SIG-M5 treated with dmso at 0.1 percent for 504 hours (cell line): Measurements from ENCODE around the gene CHST3.
"Not testable (repeated sequence)": the region's sequence is repeated elsewhere in the genome, so short reads cannot be mapped to it uniquely, and the experiment has no call there.

Experiments
- DNase-seq: peaks from one replicate; lab custom pipeline; 2025; ENCODE audit not compliant: unreplicated experiment; lab: John Stamatoyannopoulos, UW

The CHST3 gene

DNA sequence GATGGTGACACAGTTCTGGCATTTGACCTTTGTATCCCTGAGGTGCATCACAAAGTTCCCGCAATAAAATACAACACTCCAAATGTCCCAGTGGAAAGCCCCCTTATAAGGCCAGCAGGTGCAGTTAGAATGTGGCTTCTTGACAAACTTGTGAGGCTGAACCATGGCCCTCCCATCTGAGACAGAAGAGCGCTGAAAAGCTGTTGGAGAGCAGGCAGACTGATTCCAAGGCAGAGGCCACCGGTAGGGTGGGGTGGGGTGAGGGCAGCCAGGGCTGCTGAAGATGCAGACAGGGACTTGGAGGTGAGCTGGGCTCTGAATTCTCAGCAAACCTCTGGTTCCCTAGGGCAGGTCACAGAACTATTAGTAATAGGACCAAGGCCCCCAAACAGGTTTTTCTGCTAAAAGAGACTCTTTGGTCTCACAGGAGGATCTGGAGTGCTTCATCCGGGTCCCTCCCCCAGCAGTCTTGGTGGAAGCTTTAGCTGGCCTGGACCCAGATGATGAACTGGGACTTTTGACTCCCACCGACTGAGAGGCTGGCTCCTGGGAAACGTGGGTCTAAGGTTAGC lies 15.6 kb upstream of the CHST3 start:
- peak; percentile 17 for DNase-seq

DNA sequence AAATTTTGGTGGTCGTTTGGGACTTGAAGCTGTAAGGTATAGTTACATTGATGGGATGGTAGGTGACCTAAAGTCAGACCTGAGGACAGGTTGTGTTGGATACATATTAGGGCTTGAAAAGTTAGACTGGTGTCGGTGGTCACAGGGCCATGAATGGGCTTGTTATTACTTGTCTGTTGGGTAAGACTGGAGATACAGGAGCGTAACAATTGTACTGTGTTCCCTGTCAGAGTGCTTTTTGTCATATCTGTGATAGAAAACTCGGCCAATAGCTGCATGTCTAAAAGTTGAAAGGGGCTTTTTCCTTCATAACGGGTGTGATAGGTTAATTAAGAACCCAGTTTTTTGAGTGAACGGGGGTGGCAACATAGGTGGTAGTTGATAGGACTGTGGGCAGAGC lies 13.5 kb upstream of the CHST3 start:
- DNase-seq = no peak

DNA sequence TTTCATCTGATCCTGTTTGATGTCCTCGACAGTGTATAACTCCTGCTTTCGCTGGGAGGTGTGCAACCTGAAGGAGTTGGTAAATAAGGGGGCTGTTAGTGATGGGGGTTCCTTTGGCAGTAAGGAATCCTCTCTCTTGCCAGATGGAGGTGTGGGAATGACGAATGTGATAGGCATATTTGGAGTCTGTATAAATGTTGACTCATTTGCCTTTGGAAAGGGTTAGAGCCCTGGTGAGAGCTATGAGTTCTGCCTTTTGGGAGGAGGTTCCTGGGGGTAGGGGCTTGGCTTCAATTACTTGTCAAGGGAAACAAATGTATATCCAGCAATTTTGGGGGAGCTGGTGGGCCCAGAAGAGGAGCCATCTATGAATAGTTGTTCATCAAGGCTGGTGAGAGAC lies 11.4 kb upstream of the CHST3 start:
- DNase-seq = no peak

DNA sequence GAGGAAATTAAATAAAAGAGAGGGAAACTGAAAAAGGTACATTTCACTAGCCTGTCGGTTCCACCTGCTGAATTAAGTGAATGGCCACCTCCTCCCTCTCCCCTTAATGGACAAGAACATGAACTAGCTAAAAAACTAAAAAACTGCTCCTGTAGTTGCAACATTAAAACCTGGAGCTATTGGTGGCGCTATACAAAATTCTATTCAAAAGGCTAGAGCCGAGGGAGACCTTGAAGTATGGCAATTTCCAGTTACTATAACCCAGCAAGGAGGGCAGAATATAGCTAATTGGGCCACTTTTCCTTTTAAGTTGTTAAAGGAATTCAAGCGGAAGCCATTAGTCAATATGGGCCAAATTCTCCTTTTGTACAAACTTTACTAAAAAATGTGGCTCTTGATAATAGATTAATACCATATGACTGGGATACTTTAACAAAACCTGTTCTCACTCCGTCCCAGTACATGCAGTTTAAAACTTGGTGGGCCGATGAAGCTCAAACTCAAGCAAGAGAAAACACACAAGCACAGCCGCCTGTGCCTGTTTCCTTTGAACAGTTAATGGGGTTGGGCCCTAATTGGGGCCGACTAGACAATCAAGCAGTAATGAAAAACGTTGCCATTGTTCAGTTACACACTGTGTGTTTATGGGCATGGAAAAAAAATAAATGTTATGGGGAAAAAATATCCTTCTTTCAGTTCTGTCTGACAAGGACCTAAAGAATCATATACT lies 6.5 kb upstream of the CHST3 start:
- DNase-seq = no peak

DNA sequence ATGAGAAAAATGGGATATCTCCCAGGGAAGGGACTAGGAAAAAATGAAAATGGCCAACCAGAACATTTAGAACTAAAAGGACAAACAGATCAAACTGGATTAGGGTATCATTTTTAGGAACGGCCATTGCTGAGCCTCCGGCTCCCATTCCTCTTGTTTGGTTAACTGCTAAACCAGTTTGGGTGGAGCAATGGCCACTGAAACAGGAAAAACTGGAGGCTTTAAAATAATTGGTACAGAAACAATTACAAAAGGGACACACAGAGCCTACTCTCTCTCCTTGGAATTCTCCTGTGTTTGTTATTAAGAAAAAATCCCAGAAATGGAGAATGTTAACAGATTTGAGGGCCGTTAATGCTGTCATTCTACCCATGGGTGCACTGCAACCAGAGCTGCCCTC lies 4.7 kb upstream of the CHST3 start:
- no peak for DNase-seq

DNA sequence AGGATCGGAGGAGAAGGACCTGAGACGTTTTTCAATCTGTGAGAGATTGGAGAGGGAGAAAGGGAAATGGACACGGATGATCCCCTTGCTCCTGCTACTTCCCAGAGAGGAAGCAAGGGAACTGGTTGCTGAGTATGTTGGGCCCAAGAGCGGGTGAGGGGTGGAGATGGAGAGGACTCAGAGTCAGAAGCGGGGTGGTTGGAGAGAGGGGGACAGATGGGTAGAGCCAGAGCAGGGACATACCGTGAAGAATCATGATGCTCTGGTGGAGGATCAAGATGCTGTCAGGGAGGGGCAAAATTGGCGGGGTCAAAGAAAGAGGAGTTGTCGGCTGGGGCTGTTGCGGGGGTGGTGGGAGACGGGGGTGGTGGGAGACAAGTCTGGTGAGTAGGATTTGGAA lies 2.4 kb upstream of the CHST3 start:
- DNase-seq = no peak

DNA sequence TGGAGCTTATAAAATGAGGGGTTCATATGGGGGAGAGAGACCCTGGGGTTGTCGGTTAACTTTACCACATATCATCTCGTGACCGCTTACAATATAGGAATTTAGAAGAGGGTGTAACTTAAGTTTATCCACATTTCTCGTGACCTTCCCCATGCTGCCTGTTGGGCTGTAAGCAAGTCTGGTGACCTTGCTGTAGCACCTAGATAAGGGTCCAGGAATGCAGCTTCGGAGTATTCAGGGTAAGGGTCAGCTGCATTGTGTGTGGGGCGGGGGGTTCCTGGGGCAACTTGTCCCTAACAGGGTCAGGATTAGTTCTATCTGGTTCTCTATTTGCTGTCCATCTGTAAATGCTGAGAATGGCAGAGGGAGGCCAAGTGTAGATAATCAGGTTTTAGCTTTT lies 1.3 kb upstream of the CHST3 start:
- DNase-seq = no peak

DNA sequence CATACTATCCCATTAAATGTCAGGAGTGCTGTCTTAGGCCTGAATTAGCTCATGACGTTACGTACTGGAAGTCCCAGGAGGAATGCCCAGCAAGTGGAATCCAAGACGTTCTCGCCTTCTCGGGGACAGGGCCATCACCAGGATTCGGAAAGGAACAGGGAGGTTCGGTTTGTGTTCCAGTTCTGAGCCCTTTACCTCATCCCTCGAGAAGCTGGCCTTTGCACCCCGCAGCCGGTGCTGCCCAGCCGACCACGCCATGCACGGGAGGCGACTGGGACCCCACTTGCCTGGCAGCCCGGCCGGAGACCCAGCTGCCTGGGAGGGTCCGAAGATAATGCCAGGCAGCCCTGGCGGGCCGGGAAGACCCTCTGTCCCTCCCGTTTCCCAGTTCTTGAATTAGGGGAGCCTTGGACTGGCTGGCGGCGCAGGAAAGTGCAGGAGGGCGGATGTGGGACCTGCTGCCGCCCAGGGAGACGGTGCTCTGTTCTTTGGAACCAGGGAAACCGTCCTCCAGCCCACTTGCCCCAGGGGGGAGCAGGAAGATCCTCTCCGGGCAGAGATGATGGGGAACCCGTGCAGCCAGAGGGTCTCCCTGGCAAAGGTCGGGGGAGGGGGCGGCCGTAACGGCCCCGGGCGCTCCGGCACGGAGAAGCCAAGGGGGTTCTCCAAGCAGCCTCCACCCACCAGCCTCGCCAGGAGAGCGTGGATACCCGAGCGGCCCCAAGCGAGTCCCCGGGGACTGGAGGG lies 671 bp upstream of the CHST3 start:
- DNase-seq = no peak

DNA sequence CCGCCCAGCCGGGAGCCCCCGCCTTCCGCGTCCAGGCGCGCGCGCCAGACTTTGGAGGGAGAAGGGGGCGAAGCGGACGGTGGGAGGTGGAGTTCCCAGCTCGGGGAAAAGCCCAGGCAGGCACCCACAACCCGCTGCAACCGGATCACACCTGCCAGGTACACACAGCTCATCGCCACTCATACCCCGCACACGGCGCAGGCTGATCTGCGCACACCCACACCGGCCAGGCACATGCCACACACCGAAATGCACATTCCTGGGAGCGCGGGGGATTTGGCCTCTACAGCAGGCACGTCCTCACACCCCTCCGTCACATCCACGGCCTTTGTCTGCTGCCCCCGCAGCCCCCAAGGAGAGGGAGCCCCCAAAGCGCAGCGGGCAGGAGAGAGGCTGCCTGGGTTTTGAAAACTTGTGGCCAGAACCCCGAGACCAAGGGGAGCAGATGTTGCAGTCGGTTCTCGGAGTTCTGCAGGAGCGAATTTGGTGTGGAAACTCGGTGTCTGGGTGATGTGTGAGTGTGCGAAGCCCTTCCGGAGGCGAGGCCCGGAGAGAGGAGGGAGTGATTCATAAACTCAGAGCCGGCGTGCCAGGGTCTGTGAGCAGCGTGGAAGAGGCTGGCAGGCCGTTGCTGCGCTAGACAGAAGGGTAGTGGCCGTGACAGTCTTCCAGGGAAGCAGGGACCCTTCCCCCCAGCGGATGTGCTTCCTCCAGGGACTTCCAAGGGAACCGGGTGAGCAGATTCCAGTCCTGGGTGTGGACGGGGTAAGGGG lies 734 bp downstream of the CHST3 start:
- no peak for DNase-seq

DNA sequence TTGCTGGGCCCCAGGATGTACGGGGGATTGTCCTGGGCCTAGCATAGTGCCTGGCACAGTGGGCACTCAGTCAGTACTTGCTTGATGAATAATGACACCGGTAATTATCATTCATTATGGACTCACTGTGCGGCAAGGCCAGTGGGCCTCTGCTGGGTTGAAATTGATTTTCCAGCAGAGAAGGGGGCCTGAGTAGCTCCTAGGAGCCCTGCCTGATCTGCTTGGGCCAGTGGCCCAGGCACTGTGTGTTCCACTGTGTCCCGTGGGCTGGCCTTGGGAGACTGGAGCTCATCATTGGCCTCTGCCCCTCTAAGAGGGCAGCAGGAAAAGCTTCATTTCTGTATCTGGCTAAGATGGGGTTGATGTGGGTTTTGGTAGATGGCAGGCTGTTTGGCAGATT lies 1.4 kb downstream of the CHST3 start:
- DNase-seq = no peak

DNA sequence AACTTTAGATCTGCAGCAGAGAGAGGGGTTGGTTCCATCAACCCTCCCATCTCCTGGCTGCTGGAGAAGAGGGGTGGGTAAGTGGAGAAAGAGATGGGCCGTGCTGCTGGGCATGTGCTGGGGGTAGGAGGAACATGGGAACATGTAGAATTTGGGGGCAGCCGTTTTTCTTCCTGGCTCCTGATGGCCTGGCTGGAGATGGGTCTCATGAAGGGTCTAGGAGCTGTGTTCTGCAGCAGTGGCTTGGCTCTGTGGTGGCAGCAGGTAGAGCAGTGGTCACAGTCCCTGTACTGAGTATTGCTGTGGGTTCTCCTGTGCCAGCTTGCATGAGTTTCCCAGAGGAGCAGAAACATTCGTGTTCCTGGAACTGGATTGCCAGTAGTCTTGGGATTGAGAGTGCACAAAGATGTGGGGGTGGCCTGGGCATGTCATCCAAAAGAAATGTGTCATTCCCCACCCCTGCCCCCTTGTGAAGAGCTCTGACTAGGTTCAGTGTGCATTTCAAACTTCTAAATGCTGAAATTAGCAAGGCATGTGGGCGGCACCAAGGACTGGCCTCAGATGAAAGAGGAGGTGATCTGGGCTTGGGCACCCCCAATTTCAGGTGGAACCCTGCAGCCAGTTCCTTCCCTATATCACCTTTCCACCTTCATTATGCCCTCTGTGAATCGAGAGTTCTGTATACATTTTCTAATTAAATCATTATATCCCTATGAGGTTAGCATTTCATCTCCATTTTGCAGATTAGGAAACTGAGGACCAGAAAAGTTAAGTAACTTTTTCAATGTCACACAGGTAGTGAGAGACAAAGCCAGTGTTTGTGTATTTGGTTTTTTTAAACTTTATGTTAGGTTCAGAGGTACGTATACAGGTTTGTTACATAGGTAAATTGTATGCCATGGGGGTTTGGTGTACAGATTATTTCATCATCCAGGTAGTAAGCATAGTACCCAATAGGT lies 2.1 kb downstream of the CHST3 start:
- DNase-seq = no peak

DNA sequence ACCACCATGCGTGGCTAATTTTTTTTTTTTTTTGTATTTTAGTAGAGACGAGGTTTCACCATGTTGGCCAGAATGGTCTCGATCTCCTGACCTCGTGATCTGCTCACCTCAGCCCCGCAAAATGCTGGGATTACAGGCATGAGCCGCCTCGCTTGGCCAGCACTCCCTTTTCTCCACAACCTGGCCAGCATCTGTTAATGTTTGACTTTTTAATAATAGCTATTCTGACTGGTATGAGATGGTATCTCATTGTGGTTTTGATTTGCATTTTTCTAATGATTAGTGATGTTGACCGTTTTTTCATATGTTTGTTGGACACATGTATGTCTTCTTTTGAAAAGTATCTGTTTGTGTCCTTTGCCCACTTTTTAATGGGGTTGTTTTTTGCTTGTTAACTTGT lies 3.8 kb downstream of the CHST3 start:
- DNase-seq = not testable (repeated sequence)

DNA sequence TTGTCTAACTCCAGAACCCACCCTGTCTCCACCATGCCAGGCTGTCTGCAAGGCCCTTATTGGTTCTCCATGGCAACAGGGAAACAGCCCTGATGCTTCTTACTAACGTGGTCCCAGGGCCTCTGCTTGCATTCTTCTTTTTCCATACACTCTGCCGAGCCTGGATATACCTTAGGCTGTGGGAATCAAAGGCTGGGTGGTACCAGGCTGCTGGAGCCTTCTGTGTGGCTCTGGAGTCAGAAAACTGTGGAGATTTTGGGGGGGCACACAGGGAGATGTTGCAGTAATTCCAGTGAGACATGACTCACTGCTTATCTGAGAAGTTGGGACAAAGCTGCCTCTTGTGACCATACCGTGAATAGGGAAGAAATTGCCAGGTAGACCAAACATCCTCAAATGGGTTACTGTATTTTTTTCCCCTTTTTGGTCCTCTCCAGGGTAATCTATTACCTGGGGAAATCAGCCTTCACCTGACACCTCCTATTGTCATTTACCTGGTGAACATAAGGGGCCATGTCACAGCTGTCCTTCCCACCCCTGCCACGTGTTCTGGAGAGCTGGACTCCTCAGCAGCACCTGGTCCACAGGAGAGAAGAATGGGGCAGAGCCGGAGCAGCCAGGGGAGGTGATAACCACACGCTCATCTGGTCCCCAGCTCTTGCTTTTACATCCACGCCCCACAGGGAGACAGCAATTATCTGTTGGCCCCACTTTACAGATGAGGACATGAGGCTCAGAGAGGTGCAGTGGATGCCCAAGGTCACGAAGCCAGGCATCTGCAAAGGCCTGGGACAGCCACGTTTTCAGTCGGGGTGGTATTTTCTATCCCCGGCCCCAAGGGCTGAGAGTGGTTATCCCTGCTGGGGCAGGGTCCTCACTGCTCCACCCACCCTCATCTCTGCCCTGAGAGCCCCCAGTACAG lies 4.6 kb downstream of the CHST3 start:
- DNase-seq = no peak

DNA sequence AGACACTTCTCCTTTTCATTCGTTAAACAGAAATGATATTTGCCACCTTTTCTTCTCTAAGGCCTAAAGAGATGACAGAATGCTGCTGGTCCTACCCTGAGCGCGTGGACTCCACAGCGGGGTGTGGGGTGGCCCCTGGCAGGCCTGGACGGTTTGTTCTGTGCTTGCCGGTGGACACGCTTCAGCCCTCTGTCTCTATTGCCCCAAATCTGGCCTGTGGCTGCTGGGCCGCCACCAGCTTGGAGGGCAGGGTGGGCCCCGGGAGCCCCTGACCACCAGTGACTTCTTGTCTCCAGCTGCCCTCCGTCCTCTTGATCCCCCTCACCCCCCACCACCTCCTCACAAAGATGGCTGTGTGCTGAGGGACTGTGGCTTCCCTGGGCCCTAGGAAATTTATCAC lies 5.7 kb downstream of the CHST3 start:
- no peak for DNase-seq

DNA sequence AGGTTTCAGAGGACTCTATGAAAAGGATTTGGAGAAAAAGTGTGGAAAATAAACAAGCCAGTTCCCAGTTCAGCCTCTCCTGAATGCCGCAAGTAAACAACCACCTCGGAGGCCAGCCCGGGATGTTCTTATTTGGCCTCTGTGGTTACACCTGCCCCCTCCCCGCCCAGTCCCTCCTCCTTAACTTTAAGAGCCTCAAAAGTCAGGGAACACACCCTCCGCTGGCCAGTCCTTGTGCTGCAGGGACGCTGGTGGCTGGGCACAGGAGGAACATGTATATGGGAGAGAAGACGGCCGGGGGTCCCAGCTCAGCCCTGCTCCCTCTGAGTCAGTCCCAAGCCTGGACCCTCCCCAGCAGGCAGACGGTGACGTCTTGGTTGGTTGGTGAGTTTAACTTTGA lies 6.1 kb downstream of the CHST3 start:
- peak; percentile 15 for DNase-seq

DNA sequence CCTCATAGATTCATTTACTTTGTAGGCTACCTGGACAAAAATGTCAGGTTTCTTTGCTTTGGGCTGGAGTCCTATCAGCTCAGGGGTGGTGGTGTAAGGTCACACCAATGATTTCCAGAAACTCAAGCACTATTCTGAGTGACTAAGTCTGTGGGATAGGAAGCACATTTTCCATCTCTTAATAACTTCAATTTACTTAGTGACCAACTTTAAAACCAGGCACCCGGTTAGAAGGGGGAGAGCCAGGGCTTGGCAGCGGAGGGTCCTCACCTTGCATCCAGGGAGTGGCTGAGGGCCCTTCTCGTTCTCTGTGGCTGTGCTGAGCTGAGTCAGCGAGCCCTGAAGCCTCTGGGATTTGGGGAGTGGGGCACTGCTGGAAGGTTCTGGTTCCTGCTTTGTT lies 6.7 kb downstream of the CHST3 start:
- no peak for DNase-seq

DNA sequence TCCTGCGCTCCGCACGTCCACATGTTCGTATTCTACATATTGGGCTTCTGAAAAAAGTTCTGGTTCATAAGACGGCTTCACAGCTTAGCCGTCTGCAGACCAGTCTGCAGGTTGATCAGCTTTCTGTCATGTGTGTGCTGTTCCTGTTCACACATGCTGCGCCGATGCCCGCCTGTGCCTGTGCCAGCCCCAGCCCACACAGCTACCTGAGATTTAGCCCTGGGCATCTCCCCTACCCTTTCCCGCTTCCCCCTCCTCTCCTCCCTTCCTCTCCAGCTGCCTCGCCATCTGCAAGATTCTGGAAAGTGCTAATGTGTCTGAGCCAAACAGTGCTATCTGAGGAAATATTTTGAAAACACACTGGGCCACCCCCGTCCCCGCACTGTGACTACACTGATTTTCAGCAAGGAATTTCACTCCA lies 7.1 kb downstream of the CHST3 start:
- DNase-seq = no peak

DNA sequence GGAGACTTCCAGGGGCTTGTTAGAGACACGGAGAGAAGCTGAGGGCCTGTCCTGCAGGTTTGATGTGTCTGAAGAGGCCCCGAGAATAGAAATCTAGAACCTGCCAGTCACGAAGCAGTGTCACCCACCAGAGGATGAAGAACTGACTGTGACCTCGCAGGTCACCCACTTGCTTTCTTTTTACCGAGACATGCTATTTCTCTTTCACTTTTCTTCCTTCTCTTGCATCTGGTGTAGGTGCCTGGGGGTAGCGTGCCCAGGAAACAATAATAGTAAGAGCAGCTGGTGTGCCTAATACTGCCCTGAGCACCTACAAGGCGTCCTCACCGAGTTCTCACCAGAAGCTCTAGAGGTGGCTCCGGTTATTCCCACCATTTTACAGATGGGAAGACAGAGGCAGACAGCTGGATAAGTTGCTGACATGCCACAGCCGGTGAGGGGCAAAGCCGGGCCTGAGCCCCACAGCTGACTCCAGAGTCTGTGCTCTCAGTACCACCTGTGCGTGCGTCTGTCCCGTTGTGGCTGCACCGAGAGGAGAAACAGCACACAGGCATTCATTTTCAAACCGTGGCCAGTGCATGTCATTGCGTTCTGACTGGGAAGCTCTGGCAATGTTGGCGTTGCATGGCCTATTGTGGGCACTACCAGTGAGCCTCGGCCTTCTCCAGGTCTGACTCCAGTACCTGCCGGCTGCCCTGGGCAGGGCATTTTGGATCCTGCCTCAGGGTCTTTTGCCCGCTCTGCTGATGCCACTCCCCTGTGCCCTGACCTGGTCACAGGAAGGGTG lies 7.8 kb downstream of the CHST3 start:
- DNase-seq = no peak
